Measurements from ENCODE around the gene CDC23.

The CDC23 gene

GRCh38 chr5:138246334-138246733, 33.2 kb upstream of the CDC23 start:
- CTCF ChIA-PET: interaction anchor here (0.6 to 1.4 kb wide), 3 partner anchors 9 to 80 kb away, joined by 3 to 4 read pairs (median 3); no protein-coding TSS in a partner anchor

GRCh38 chr5:138245717-138246116, 32.6 kb upstream of the CDC23 start:
- CTCF ChIA-PET: no interaction called here
- TF ChIP-seq SP1 (IDR thresholded peaks at IDR 0.05): no peak
- TF ChIP-seq NFRKB (IDR thresholded peaks at IDR 0.05): no peak
- TF ChIP-seq FOXM1 (IDR thresholded peaks at IDR 0.05; ENCODE audit: borderline replicate concordance): no peak
- TF ChIP-seq TARDBP (IDR thresholded peaks at IDR 0.05): no peak
- TF ChIP-seq CTBP1 (IDR thresholded peaks at IDR 0.05; ENCODE audit: borderline replicate concordance): no peak
- no peak for TF ChIP-seq ARNT (IDR thresholded peaks at IDR 0.05)
- no peak for TF ChIP-seq ZNF384 (IDR thresholded peaks at IDR 0.05)
- no peak for TF ChIP-seq PKNOX1 (IDR thresholded peaks at IDR 0.05)
- no peak for TF ChIP-seq HDGF (IDR thresholded peaks at IDR 0.05; ENCODE audit: borderline replicate concordance)
- TF ChIP-seq SUZ12 (IDR thresholded peaks at IDR 0.05): no peak
- no peak for TF ChIP-seq ELF4 (IDR thresholded peaks at IDR 0.05)
- TF ChIP-seq BHLHE40 (IDR thresholded peaks at IDR 0.05; ENCODE audit: borderline replicate concordance): no peak
- TF ChIP-seq L3MBTL2 (conservative IDR thresholded peaks at IDR 0.05): no peak
- TF ChIP-seq FOXA1 (IDR thresholded peaks at IDR 0.05): no peak
- no peak for TF ChIP-seq FOXK2 (IDR thresholded peaks at IDR 0.05)
- no peak for TF ChIP-seq LEF1 (IDR thresholded peaks at IDR 0.05; ENCODE audit: borderline replicate concordance)

More at GRCh38 chr5:138246334-138246733, 33.2 kb upstream of the CDC23 start:
- POLR2A ChIA-PET: interaction anchor here (1.2 kb wide), 1 partner anchor 92 kb away, joined by 4 read pairs; the partner anchor contains the start of gene FAM53C
- TF ChIP-seq NFRKB (IDR thresholded peaks at IDR 0.05): no peak
- TF ChIP-seq ARNT (IDR thresholded peaks at IDR 0.05): no peak
- TF ChIP-seq TARDBP (IDR thresholded peaks at IDR 0.05): no peak
- no peak for TF ChIP-seq SUZ12 (IDR thresholded peaks at IDR 0.05)
- no peak for TF ChIP-seq HDGF (IDR thresholded peaks at IDR 0.05; ENCODE audit: borderline replicate concordance)
- TF ChIP-seq ELF4 (IDR thresholded peaks at IDR 0.05): no peak
- TF ChIP-seq FOXA1 (IDR thresholded peaks at IDR 0.05): no peak
- DNase-seq (ENCODE audit: extremely low spot score): no peak

GRCh38 chr5:138243794-138244193, 30.7 kb upstream of the CDC23 start:
- ChIA-PET POLR2A (interaction anchor here (0.7 to 1.3 kb wide), 3 partner anchors 10 to 88 kb away, joined by 3 to 4 read pairs (median 4); partner anchors contain the start of genes CDC25C and KIF20A), CTCF (interaction anchor here (0.7 to 1.8 kb wide), 3 partner anchors 13 to 108 kb away, joined by 3 to 5 read pairs (median 4); partner anchors contain the start of gene KDM3B)
- DNase-seq (ENCODE audit: extremely low spot score): no peak
- TF ChIP-seq TARDBP (IDR thresholded peaks at IDR 0.05): no peak
- TF ChIP-seq PKNOX1 (IDR thresholded peaks at IDR 0.05): no peak
- no peak for TF ChIP-seq FOXA1 (IDR thresholded peaks at IDR 0.05)
- no peak for TF ChIP-seq SP1 (IDR thresholded peaks at IDR 0.05)
- no peak for TF ChIP-seq FOXM1 (IDR thresholded peaks at IDR 0.05; ENCODE audit: borderline replicate concordance)
- no peak for TF ChIP-seq ZNF384 (IDR thresholded peaks at IDR 0.05)
- TF ChIP-seq NFRKB (IDR thresholded peaks at IDR 0.05): no peak
- TF ChIP-seq L3MBTL2 (conservative IDR thresholded peaks at IDR 0.05): no peak
- no peak for TF ChIP-seq ELF4 (IDR thresholded peaks at IDR 0.05)
- no peak for TF ChIP-seq BHLHE40 (IDR thresholded peaks at IDR 0.05; ENCODE audit: borderline replicate concordance)
- TF ChIP-seq CTBP1 (IDR thresholded peaks at IDR 0.05; ENCODE audit: borderline replicate concordance): no peak
- no peak for TF ChIP-seq SUZ12 (IDR thresholded peaks at IDR 0.05)

More at GRCh38 chr5:138245717-138246116, 32.6 kb upstream of the CDC23 start:
- POLR2A ChIA-PET: interaction anchor here (1.2 kb wide), 1 partner anchor 92 kb away, joined by 4 read pairs; the partner anchor contains the start of gene FAM53C
- no peak for DNase-seq (ENCODE audit: extremely low spot score)

GRCh38 chr5:138241688-138242571, 28.8 kb upstream of the CDC23 start:
- POLR2A ChIA-PET: interaction anchor here (0.5 to 0.7 kb wide), 2 partner anchors 29 kb away, joined by 3 read pairs; partner anchors contain the start of gene CDC23
- CTCF ChIA-PET: interaction anchor here (0.8 kb wide), 1 partner anchor 110 kb away, joined by 3 read pairs; the partner anchor contains the start of gene KDM3B
- no peak for TF ChIP-seq PKNOX1 (IDR thresholded peaks at IDR 0.05)
- TF ChIP-seq L3MBTL2 (conservative IDR thresholded peaks at IDR 0.05): no peak
- TF ChIP-seq SUZ12 (IDR thresholded peaks at IDR 0.05): no peak
- TF ChIP-seq FOXK2 (IDR thresholded peaks at IDR 0.05): no peak
- no peak for TF ChIP-seq FOXM1 (IDR thresholded peaks at IDR 0.05; ENCODE audit: borderline replicate concordance)
- TF ChIP-seq NFRKB (IDR thresholded peaks at IDR 0.05): no peak
- TF ChIP-seq ELF4 (IDR thresholded peaks at IDR 0.05): no peak
- TF ChIP-seq TARDBP (IDR thresholded peaks at IDR 0.05): no peak
- no peak for TF ChIP-seq ARNT (IDR thresholded peaks at IDR 0.05)
- no peak for TF ChIP-seq HDGF (IDR thresholded peaks at IDR 0.05; ENCODE audit: borderline replicate concordance)
- TF ChIP-seq ZNF384 (IDR thresholded peaks at IDR 0.05): no peak
- TF ChIP-seq CTBP1 (IDR thresholded peaks at IDR 0.05; ENCODE audit: borderline replicate concordance): no peak
- no peak for TF ChIP-seq BHLHE40 (IDR thresholded peaks at IDR 0.05; ENCODE audit: borderline replicate concordance)
- TF ChIP-seq LEF1 (IDR thresholded peaks at IDR 0.05; ENCODE audit: borderline replicate concordance): no peak
- TF ChIP-seq FOXA1 (IDR thresholded peaks at IDR 0.05): no peak
- no peak for TF ChIP-seq SP1 (IDR thresholded peaks at IDR 0.05)
- no peak for DNase-seq (ENCODE audit: extremely low spot score)

GRCh38 chr5:138240650-138241385, 27.7 kb upstream of the CDC23 start:
- CTCF ChIA-PET: interaction anchor here (0.6 to 0.8 kb wide), 2 partner anchors 15 to 1127 kb away, joined by 3 to 4 read pairs; no protein-coding TSS in a partner anchor
- DNase-seq (ENCODE audit: extremely low spot score): no peak
- POLR2A ChIA-PET: interaction anchor here (1.8 kb wide), 1 partner anchor 27 kb away, joined by 6 read pairs; the partner anchor contains the start of gene CDC23
- TF ChIP-seq SUZ12 (IDR thresholded peaks at IDR 0.05) (no peak), ARNT (IDR thresholded peaks at IDR 0.05) (no peak), BHLHE40 (IDR thresholded peaks at IDR 0.05; ENCODE audit: borderline replicate concordance) (no peak), ZNF384 (IDR thresholded peaks at IDR 0.05) (no peak), FOXM1 (IDR thresholded peaks at IDR 0.05; ENCODE audit: borderline replicate concordance) (no peak), FOXK2 (IDR thresholded peaks at IDR 0.05) (no peak), LEF1 (IDR thresholded peaks at IDR 0.05; ENCODE audit: borderline replicate concordance) (no peak), PKNOX1 (IDR thresholded peaks at IDR 0.05) (no peak), ELF4 (IDR thresholded peaks at IDR 0.05) (no peak), L3MBTL2 (conservative IDR thresholded peaks at IDR 0.05) (no peak), NFRKB (IDR thresholded peaks at IDR 0.05) (no peak), HDGF (IDR thresholded peaks at IDR 0.05; ENCODE audit: borderline replicate concordance) (no peak), SP1 (IDR thresholded peaks at IDR 0.05) (no peak), TARDBP (IDR thresholded peaks at IDR 0.05) (no peak), CTBP1 (IDR thresholded peaks at IDR 0.05; ENCODE audit: borderline replicate concordance) (no peak)
